ENCODE measurements around the gene TRIM65.
A peak's percentile ranks its signal among the peaks of the same experiment; 100 is the strongest.

Gene TRIM65

DNA sequence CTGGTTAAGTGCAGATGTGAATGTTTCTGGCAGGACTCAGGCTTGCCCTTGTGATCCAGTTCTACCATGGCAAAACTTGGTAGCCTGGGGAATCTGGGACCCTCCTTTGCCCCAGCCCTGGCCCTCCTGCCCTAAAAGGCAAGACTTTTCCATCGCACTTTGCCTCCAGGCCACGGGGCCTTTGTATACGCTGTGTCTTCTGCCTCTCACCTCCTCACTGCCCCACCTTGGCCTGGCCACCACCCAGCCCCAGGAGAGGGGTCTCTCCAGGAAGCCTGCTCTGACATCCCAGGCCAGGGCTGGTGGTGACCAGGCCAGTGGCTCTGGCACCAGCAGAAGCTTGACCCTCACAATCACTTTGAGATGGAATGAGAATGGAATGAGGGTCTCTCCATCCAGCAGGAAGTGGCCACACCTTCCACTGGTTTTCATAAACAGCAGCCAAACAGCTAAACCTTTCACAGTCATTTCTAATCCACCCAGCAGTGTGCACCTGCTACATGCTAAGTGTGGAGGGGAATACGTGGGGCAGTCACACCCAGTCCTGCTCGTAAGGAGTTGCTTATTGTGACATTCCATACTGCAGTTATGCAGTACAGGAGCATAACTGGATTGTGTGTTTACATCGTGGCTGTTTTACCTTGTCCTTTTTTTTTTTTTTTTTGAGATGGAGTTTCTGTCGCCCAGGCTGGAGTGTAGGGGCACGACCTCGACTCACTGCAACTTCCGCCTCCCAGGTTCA, 9.6 kb upstream of the TRIM65 start:
- no CpG with 5 or more reads among the region's 10 CpGs for WGBS (ENCODE audit: insufficient coverage, insufficient read length)
- no peak overlapping the region for H3K27ac ChIP-seq (ENCODE audit: low read length)

DNA sequence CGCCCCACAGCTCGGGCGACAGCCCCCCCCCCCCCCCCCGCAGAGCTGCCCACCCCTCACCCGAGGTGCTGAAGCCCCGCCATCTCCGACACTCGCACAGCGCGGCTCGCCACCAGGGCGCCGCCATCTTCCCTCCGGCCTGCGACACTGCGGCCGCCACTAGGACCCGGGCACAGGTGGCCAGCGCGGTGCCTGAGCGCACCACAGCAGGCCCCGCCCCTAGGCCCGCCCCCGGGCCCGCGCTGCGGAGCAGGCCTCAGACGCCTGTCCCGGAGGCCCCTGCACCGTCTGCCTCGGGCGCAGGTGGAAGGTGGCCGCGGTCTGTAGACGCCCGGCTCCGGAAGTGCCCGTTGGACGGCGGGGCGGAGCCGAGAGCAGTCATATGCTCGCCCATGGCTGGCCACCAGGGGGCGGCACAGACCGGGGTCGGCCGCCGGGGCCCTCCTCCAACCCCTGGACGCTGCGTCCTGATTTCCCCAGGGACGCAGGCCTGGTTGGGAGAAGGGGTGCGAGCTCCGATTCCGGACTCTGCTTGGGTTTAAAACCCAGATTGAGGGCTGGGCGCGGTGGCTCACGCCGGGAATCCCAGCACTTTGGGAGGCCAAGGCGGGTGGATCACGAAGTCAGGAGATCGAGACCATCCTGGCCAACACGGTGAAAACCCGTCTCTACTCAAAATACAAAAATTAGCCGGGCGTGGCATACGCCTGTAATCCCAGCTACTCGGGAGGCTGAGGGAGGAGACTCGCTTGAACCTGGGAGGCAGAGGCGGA, 8.2 kb upstream of the TRIM65 start, which contains the start of gene MRPL38:
Gene MRPL38, minus strand, starts transcription at position 136 of the 773 bp plus-strand sequence. Its CDS starts 9 bp downstream, at position 127.
- H3K27ac ChIP-seq (ENCODE audit: low read length) = no peak within 1 kb of the TSS
- no peaks in the 10 kb centered on the region for H3K4me1 ChIP-seq (ENCODE audit: control insufficient read depth, insufficient read depth, low read length)
- no peaks in the 10 kb centered on the region for H3K27me3 ChIP-seq (ENCODE audit: control insufficient read depth, insufficient read depth, low read length)
- H3K36me3 ChIP-seq (ENCODE audit: control insufficient read depth, insufficient read depth, low read length) = peaks cover 16% of the 10 kb centered on the region
- no peaks in the 10 kb centered on the region for H3K9me3 ChIP-seq (ENCODE audit: control insufficient read depth, insufficient read depth, low read length)
- H3K4me3 ChIP-seq (ENCODE audit: low read length) = peak within 1 kb of the TSS; percentile 84
- peak; percentile 81 for DNase-seq (ENCODE audit: low read depth, low spot score)
- no CpG with 5 or more reads among the region's 69 CpGs for WGBS (ENCODE audit: insufficient coverage, insufficient read length)

More for the DNA sequence above, 9.6 kb upstream of the TRIM65 start:
- H3K4me3 ChIP-seq (ENCODE audit: low read length) = no peak overlapping the region
- no peaks in the 10 kb centered on the region for H3K9me3 ChIP-seq (ENCODE audit: control insufficient read depth, insufficient read depth, low read length)
- no peak for DNase-seq (ENCODE audit: low read depth, low spot score)
- no peaks in the 10 kb centered on the region for H3K27me3 ChIP-seq (ENCODE audit: control insufficient read depth, insufficient read depth, low read length)
- H3K36me3 ChIP-seq (ENCODE audit: control insufficient read depth, insufficient read depth, low read length) = peaks cover 7% of the 10 kb centered on the region
- no peaks in the 10 kb centered on the region for H3K4me1 ChIP-seq (ENCODE audit: control insufficient read depth, insufficient read depth, low read length)

DNA sequence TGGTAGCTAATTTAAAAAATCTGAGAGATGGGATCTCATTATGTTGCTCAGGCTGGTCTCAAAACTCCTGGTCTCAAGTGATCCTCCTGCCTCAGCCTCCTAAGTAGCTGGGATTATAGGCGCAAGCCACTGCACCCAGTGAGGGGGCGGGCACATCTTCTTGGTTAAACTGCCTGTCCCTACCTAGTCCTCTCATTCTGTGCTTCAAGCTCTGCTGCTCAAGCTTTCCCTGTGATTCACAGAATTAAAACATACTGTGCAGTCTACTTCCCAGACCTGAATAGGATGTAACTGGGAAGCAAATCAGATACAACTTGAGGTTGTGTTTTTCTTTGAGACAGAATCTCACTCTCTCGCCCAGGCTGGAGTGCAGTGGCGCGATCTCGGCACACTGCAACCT, 5.7 kb upstream of the TRIM65 start:
- no peak for DNase-seq (ENCODE audit: low read depth, low spot score)
- no peaks in the 10 kb centered on the region for H3K9me3 ChIP-seq (ENCODE audit: control insufficient read depth, insufficient read depth, low read length)
- no peaks in the 10 kb centered on the region for H3K4me1 ChIP-seq (ENCODE audit: control insufficient read depth, insufficient read depth, low read length)
- H3K27me3 ChIP-seq (ENCODE audit: control insufficient read depth, insufficient read depth, low read length) = no peaks in the 10 kb centered on the region
- no CpG with 5 or more reads among the region's 6 CpGs for WGBS (ENCODE audit: insufficient coverage, insufficient read length)
- peaks cover 30% of the 10 kb centered on the region for H3K36me3 ChIP-seq (ENCODE audit: control insufficient read depth, insufficient read depth, low read length)
- H3K4me3 ChIP-seq (ENCODE audit: low read length) = no peak overlapping the region
- H3K27ac ChIP-seq (ENCODE audit: low read length) = no peak overlapping the region

- H3K4me1 ChIP-seq (ENCODE audit: control insufficient read depth, insufficient read depth, low read length) = no peaks in the 10 kb centered on the region
- H3K27me3 ChIP-seq (ENCODE audit: control insufficient read depth, insufficient read depth, low read length) = no peaks in the 10 kb centered on the region
- H3K4me3 ChIP-seq (ENCODE audit: low read length) = no peak overlapping the region
- no peak overlapping the region for H3K27ac ChIP-seq (ENCODE audit: low read length)
- DNase-seq (ENCODE audit: low read depth, low spot score) = no peak
- H3K9me3 ChIP-seq (ENCODE audit: control insufficient read depth, insufficient read depth, low read length) = no peaks in the 10 kb centered on the region
- peaks cover 30% of the 10 kb centered on the region for H3K36me3 ChIP-seq (ENCODE audit: control insufficient read depth, insufficient read depth, low read length)
- no CpG with 5 or more reads among the region's 18 CpGs for WGBS (ENCODE audit: insufficient coverage, insufficient read length)
Measured at GRCh38 chr17:75901727-75902126, 5.0 kb upstream of the TRIM65 start.

GRCh38 chr17:75900691-75901533, 4.2 kb upstream of the TRIM65 start:
- no peak for DNase-seq (ENCODE audit: low read depth, low spot score)
- no CpG with 5 or more reads among the region's 13 CpGs for WGBS (ENCODE audit: insufficient coverage, insufficient read length)
- Histone ChIP-seq H3K27ac (ENCODE audit: low read length) (no peak overlapping the region), H3K9me3 (ENCODE audit: control insufficient read depth, insufficient read depth, low read length) (no peaks in the 10 kb centered on the region), H3K4me1 (ENCODE audit: control insufficient read depth, insufficient read depth, low read length) (no peaks in the 10 kb centered on the region), H3K4me3 (ENCODE audit: low read length) (no peak overlapping the region), H3K27me3 (ENCODE audit: control insufficient read depth, insufficient read depth, low read length) (no peaks in the 10 kb centered on the region), H3K36me3 (ENCODE audit: control insufficient read depth, insufficient read depth, low read length) (peaks cover 30% of the 10 kb centered on the region)

DNA sequence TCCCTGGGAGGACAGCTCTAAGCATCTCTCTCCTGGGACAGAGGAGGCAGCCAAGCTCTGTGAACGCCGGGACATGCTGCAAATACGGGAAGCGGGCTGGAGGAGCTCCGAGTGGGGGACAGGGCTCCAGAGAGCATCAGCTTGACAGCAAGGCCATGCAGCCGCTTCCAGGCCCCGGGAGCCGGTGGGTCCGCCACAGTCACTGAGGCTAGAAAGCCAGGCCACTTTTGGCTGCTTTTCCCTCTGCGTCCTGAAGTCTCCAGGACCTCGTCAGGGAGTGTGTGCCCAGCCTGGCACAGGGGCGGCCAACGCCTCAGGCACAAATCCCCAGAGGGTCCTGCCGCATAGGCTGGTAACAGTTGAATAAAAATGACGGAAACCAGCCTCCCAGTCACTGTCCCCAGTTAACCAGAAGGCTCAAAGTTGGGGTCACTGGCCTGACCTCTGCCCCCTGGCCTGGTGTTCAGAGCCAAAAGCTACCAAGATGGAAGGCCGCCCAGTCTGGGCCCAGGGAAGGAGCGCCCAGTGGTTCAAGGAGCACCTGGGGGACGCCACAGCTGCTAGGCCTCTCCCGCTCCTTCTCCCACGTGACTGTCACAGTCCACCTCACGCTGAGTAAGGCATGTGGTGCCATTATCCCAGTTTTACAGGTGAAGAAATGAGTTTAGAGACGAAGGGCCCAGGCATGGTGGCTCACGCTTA, 3.2 kb upstream of the TRIM65 start:
- no peak overlapping the region for H3K4me3 ChIP-seq (ENCODE audit: low read length)
- no peak for DNase-seq (ENCODE audit: low read depth, low spot score)
- no peak overlapping the region for H3K27ac ChIP-seq (ENCODE audit: low read length)
- peaks cover 30% of the 10 kb centered on the region for H3K36me3 ChIP-seq (ENCODE audit: control insufficient read depth, insufficient read depth, low read length)
- no CpG with 5 or more reads among the region's 23 CpGs for WGBS (ENCODE audit: insufficient coverage, insufficient read length)
- H3K27me3 ChIP-seq (ENCODE audit: control insufficient read depth, insufficient read depth, low read length) = no peaks in the 10 kb centered on the region
- H3K4me1 ChIP-seq (ENCODE audit: control insufficient read depth, insufficient read depth, low read length) = peaks cover 7% of the 10 kb centered on the region
- H3K9me3 ChIP-seq (ENCODE audit: control insufficient read depth, insufficient read depth, low read length) = no peaks in the 10 kb centered on the region

DNA sequence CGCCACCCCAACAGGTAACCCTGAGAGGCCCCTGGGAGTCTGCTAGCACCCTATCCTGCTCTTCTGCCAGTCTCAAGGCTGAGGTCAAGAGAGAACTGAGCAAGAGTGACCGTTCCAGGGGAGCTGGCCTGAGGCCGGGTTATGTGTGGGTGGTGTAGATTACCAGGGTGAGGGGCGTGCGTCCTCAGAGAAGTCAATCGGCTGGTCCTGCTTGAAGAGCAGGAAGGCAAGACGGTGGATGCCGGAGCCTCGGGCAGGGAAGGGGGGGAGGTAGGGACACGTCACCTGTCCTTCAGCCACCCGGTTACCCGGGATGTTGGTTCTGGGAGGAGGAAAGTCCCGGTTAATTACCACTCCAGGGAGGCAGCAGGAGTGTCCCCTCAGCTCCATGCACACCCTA, 2.6 kb upstream of the TRIM65 start:
- DNase-seq (ENCODE audit: low read depth, low spot score) = no peak
- H3K4me3 ChIP-seq (ENCODE audit: low read length) = no peak overlapping the region
- peaks cover 30% of the 10 kb centered on the region for H3K36me3 ChIP-seq (ENCODE audit: control insufficient read depth, insufficient read depth, low read length)
- no peaks in the 10 kb centered on the region for H3K9me3 ChIP-seq (ENCODE audit: control insufficient read depth, insufficient read depth, low read length)
- H3K4me1 ChIP-seq (ENCODE audit: control insufficient read depth, insufficient read depth, low read length) = peaks cover 10% of the 10 kb centered on the region
- H3K27me3 ChIP-seq (ENCODE audit: control insufficient read depth, insufficient read depth, low read length) = no peaks in the 10 kb centered on the region
- WGBS (ENCODE audit: insufficient coverage, insufficient read length) = no CpG with 5 or more reads among the region's 13 CpGs
- H3K27ac ChIP-seq (ENCODE audit: low read length) = no peak overlapping the region

- no peaks in the 10 kb centered on the region for H3K9me3 ChIP-seq (ENCODE audit: control insufficient read depth, insufficient read depth, low read length)
- no CpG with 5 or more reads among the region's 16 CpGs for WGBS (ENCODE audit: insufficient coverage, insufficient read length)
- peaks cover 13% of the 10 kb centered on the region for H3K4me1 ChIP-seq (ENCODE audit: control insufficient read depth, insufficient read depth, low read length)
- H3K4me3 ChIP-seq (ENCODE audit: low read length) = no peak overlapping the region
- H3K36me3 ChIP-seq (ENCODE audit: control insufficient read depth, insufficient read depth, low read length) = peaks cover 30% of the 10 kb centered on the region
- no peak for DNase-seq (ENCODE audit: low read depth, low spot score)
- H3K27me3 ChIP-seq (ENCODE audit: control insufficient read depth, insufficient read depth, low read length) = no peaks in the 10 kb centered on the region
- H3K27ac ChIP-seq (ENCODE audit: low read length) = no peak overlapping the region
Measured at GRCh38 chr17:75898791-75899190, 2.0 kb upstream of the TRIM65 start.

- H3K36me3 ChIP-seq (ENCODE audit: control insufficient read depth, insufficient read depth, low read length) = peaks cover 30% of the 10 kb centered on the region
Measured at GRCh38 chr17:75898065-75898464, 1.3 kb upstream of the TRIM65 start.

More at GRCh38 chr17:75898065-75898464, 1.3 kb upstream of the TRIM65 start:
- Histone ChIP-seq H3K9me3 (ENCODE audit: control insufficient read depth, insufficient read depth, low read length) (no peaks in the 10 kb centered on the region), H3K27me3 (ENCODE audit: control insufficient read depth, insufficient read depth, low read length) (no peaks in the 10 kb centered on the region), H3K27ac (ENCODE audit: low read length) (no peak overlapping the region), H3K4me1 (ENCODE audit: control insufficient read depth, insufficient read depth, low read length) (peaks cover 13% of the 10 kb centered on the region), H3K4me3 (ENCODE audit: low read length) (no peak overlapping the region)
- DNase-seq (ENCODE audit: low read depth, low spot score) = no peak
- no CpG with 5 or more reads among the region's 8 CpGs for WGBS (ENCODE audit: insufficient coverage, insufficient read length)
